Peyer's patch (tissue), 4 donors: Measurements from ENCODE around the gene CREB3L1.

ENCODE experiments used
- CTCF ChIP-seq, 6 experiments: fragments of 450-650 bp in 4 of 6; fragments of 200-600 bp in 2 of 6; sonication (generic) in 1 of 6; IDR thresholded peaks; one replicate each; pipeline ENCODE4 v1.5.1; 2017 to 2019; ENCODE audit warnings: antibody characterized with exemption in 6 of 6, mild to moderate bottlenecking in 3 of 6, moderate library complexity in 1 of 6
- POLR2A ChIP-seq, 2 donors: fragments of 450-650 bp; IDR thresholded peaks; one replicate each; pipeline ENCODE4 v1.5.1; 2017; ENCODE audit warnings: antibody characterized with exemption in 2 of 2, mild to moderate bottlenecking in 2 of 2, moderate library complexity in 2 of 2

DNA sequence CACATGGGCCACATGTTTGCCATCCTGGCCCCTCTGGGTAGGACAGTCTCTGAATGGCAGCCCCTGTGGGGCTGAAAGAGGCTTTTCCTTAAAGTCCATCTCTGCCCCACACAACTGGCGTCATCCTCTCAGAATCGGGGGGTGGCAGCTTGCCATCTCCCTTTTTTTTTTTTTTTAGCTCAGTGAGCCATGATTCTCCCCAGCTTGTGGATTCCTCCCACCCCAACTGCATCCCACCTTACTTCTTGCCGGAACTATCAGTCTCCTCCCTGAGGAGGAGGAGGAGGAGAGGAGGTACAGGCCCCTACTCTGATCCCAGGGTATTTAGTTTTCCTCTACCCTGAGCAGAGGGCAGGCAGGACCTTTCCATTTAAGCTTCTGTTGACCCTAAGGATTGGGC lies 73.2 kb downstream of the CREB3L1 start:
- TF ChIP-seq CTCF (IDR thresholded peaks at IDR 0.05) (no peak), POLR2A (IDR thresholded peaks at IDR 0.05) (no peak)
